Measurements from ENCODE around the gene ZNF521.

Gene ZNF521

GRCh38 chr18:25223211-25223610 is 128.8 kb downstream of the ZNF521 start:
- DNase-seq = no peak

- no peak for DNase-seq
Observed at GRCh38 chr18:25222648-25223047, 129.3 kb downstream of the ZNF521 start.

GRCh38 chr18:25210622-25211021 is 141.3 kb downstream of the ZNF521 start:
- no peak for DNase-seq

GRCh38 chr18:25192065-25192464 is 159.9 kb downstream of the ZNF521 start:
- DNase-seq = no peak

- DNase-seq = no peak
Observed at GRCh38 chr18:25190472-25190871, 161.5 kb downstream of the ZNF521 start.

- DNase-seq = no peak
Observed at GRCh38 chr18:25189391-25190185, 162.4 kb downstream of the ZNF521 start.

- no peak for DNase-seq
Observed at GRCh38 chr18:25187521-25188192, 164.3 kb downstream of the ZNF521 start.

GRCh38 chr18:25186871-25187270 is 165.1 kb downstream of the ZNF521 start:
- no peak for DNase-seq

GRCh38 chr18:25181993-25182392 is 170.0 kb downstream of the ZNF521 start:
- no peak for DNase-seq

- DNase-seq = no peak
Observed at GRCh38 chr18:25181581-25181980, 170.4 kb downstream of the ZNF521 start.

- no peak for DNase-seq
Observed at GRCh38 chr18:25180973-25181548, 170.9 kb downstream of the ZNF521 start.

GRCh38 chr18:25177631-25178030 is 174.3 kb downstream of the ZNF521 start:
- DNase-seq = no peak

GRCh38 chr18:25176518-25177042 is 175.4 kb downstream of the ZNF521 start:
- no peak for DNase-seq

- no peak for DNase-seq
Observed at GRCh38 chr18:25175558-25176517, 176.1 kb downstream of the ZNF521 start.

GRCh38 chr18:25174324-25174723 is 177.6 kb downstream of the ZNF521 start:
- DNase-seq = no peak

GRCh38 chr18:25171334-25171733 is 180.6 kb downstream of the ZNF521 start:
- no peak for DNase-seq

GRCh38 chr18:25170402-25170801 is 181.6 kb downstream of the ZNF521 start:
- no peak for DNase-seq

GRCh38 chr18:25169701-25170100 is 182.3 kb downstream of the ZNF521 start:
- no peak for DNase-seq

- no peak for DNase-seq
Observed at GRCh38 chr18:25167612-25168410, 184.2 kb downstream of the ZNF521 start.

- DNase-seq = no peak
Observed at GRCh38 chr18:25166113-25166512, 185.9 kb downstream of the ZNF521 start.
